HepG2 (cell line): ENCODE measurements around the gene ATP6V0A1. TPM values are rescaled to one million over a fixed set of nuclear protein-coding genes. Genes with fewer than 3 reads are reported as not detected.

Experiments used
- CBX2 ChIP-seq, 2 experiments: fragments of 200-600 bp in 1 of 2; sonication (generic); formaldehyde crosslinking in 1 of 2; IDR thresholded peaks; 2 replicates each; pipeline versions ENCODE4 v1.7.0 to v1.8.1; 2018 to 2022; ENCODE audit warnings: low read depth in 2 of 2, low read length in 1 of 2, mild to moderate bottlenecking in 1 of 2, missing genetic modification reagents in 1 of 2
- FOSL1 ChIP-seq: sonication (generic); formaldehyde crosslinking; IDR thresholded peaks from 2 replicates; pipeline ENCODE4 v1.9.0; 2021; ENCODE audit warnings: missing genetic modification reagents, borderline replicate concordance
- FOXC1 ChIP-seq: sonication (generic); formaldehyde crosslinking; IDR thresholded peaks from 2 replicates; pipeline ENCODE4 v1.8.0; 2022; ENCODE audit warnings: mild to moderate bottlenecking, missing genetic modification reagents, borderline replicate concordance
- GABPA ChIP-seq, 2 experiments: IDR thresholded peaks; 2 replicates each; pipeline ENCODE4 v1.6.1; 2011 to 2016; ENCODE audit warnings: low read depth in 2 of 2, low read length in 1 of 2, missing biosample characterization in 1 of 2, missing genetic modification characterization in 1 of 2
- IRF2 ChIP-seq: IDR thresholded peaks from 2 replicates; pipeline ENCODE4 v1.6.1; 2018; ENCODE audit warnings: missing genetic modification reagents, missing compliant biosample characterization
- SPEN ChIP-seq: sonication (generic); formaldehyde crosslinking; IDR thresholded peaks from 2 replicates; pipeline ENCODE4 v1.5.1; 2020; ENCODE audit warnings: low read depth, mild to moderate bottlenecking, missing genetic modification reagents
- ZFAT ChIP-seq: sonication (generic); formaldehyde crosslinking; conservative IDR thresholded peaks from 2 replicates; pipeline ENCODE4 v1.8.1; 2023; ENCODE audit warnings: missing genetic modification reagents, inconsistent platforms
- ZFP36L1 ChIP-seq: sonication (generic); formaldehyde crosslinking; IDR thresholded peaks from 2 replicates; pipeline ENCODE4 v1.8.0; 2022; ENCODE audit warnings: mild to moderate bottlenecking, missing genetic modification reagents, moderate library complexity
- ZFX ChIP-seq: sonication (generic); formaldehyde crosslinking; IDR thresholded peaks from 2 replicates; pipeline ENCODE4 v1.4.0; 2020; ENCODE audit warnings: mild to moderate bottlenecking, low read depth, missing genetic modification reagents, moderate library complexity
- ZNF235 ChIP-seq: sonication (generic); formaldehyde crosslinking; IDR thresholded peaks from 2 replicates; pipeline ENCODE4 v1.8.1; 2023; ENCODE audit warnings: mild to moderate bottlenecking, missing genetic modification reagents, borderline replicate concordance
- ZNF562 ChIP-seq: sonication (generic); formaldehyde crosslinking; IDR thresholded peaks from 2 replicates; pipeline ENCODE4 v1.8.0; 2022; ENCODE audit warnings: missing genetic modification reagents, borderline replicate concordance
- ZNF775 ChIP-seq: sonication (generic); formaldehyde crosslinking; IDR thresholded peaks from 2 replicates; pipeline ENCODE4 v1.4.0; 2020; ENCODE audit warnings: missing genetic modification reagents, mild to moderate bottlenecking, moderate library complexity, borderline replicate concordance
- ZSCAN12 ChIP-seq: sonication (generic); formaldehyde crosslinking; IDR thresholded peaks from 2 replicates; pipeline ENCODE4 v1.9.0; 2021; ENCODE audit warnings: mild to moderate bottlenecking, missing genetic modification reagents
- polyA plus RNA-seq, 8 experiments: library from polyadenylated mRNA; depleted of rRNA in 3 of 8; stranded (reverse) in 7 of 8; unstranded in 1 of 8; fragments of >200 nt; fragmentation: Illumina TruSeq in 4 of 8; extraction: Trizol in 4 of 8; gene quantifications; 2 replicates each; pipeline versions ENCODE4 v1.2.1 to v1.2.3, GENCODE V29; 2011 to 2016; ENCODE audit warnings: low read depth in 4 of 8, missing spikeins in 1 of 8, mixed read lengths in 1 of 8; ENCODE audit not compliant: insufficient read depth in 1 of 8
- total RNA-seq, 5 experiments: library from RNA; depleted of rRNA; stranded (reverse); fragments of >200 nt; fragmentation: Illumina TruSeq; extraction: Trizol; gene quantifications; 2 replicates each; pipeline ENCODE4 v1.2.3, GENCODE V29; 2016; ENCODE audit warnings: low read depth in 1 of 5
- TF ChIP-seq, protein P1 (sequence below): sonication (generic); formaldehyde crosslinking; IDR thresholded peaks from 2 replicates; pipeline ENCODE4 v1.4.0; 2020; ENCODE audit warnings: missing genetic modification reagents
- TF ChIP-seq, protein P2 (sequence below): sonication (generic); formaldehyde crosslinking; IDR thresholded peaks from 2 replicates; pipeline ENCODE4 v1.4.0; 2020; ENCODE audit warnings: mild to moderate bottlenecking, missing genetic modification reagents
- TF ChIP-seq, protein P3 (sequence below): sonication (generic); formaldehyde crosslinking; IDR thresholded peaks from 2 replicates; pipeline ENCODE4 v1.4.0; 2020; ENCODE audit warnings: low read depth, mild to moderate bottlenecking, missing genetic modification reagents
- TF ChIP-seq, protein P4 (sequence below): sonication (generic); formaldehyde crosslinking; IDR thresholded peaks from 2 replicates; pipeline ENCODE4 v1.4.0; 2020; ENCODE audit warnings: mild to moderate bottlenecking, low read depth, missing genetic modification reagents

ATP6V0A1 gene
- total and polyA plus RNA-seq, 2 of the 13 experiments (the other 11 are each of a cell fraction or from before 2014, with no cell fraction given) = 27.9 to 54.1 TPM

DNA sequence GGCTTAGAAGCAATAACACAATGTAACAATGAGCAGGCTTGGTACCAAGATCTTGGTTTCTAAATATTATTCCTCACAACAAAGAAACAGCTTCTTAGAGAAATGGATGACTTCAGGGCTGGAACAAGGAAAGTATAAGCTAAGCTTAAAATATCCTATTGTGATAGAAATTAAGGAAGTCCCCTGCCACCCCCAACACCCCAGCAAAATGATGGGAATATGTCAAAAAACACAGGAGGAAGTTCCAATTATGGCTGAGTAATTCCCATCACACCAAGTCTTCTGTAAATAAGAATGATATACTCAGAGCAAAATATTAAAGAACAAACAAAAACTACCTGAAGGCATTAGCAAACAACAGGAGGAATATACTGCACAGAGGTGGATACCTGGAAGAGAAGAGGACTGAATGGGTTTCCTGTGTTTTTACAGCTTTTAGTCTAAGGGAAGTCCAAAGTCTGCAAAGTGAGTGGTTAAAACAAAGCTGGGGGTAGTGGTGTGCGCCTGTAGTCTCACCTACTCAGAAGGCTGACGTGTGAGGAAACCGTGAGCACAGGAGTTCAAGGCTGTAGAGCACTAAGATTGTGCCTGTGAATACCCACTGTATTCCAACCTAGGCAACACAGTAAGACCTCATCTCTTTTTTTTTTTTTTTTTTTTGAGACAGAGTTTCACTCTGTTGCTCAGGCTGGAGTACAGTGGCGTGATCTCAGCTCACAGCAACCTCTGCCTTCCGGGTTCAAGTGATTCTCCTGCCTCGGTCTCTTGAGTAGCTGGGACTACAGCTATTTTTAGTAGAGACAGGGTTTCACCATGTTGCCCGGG, 17.1 kb upstream of the ATP6V0A1 start (continued):
- TF ChIP-seq, protein P1, sequence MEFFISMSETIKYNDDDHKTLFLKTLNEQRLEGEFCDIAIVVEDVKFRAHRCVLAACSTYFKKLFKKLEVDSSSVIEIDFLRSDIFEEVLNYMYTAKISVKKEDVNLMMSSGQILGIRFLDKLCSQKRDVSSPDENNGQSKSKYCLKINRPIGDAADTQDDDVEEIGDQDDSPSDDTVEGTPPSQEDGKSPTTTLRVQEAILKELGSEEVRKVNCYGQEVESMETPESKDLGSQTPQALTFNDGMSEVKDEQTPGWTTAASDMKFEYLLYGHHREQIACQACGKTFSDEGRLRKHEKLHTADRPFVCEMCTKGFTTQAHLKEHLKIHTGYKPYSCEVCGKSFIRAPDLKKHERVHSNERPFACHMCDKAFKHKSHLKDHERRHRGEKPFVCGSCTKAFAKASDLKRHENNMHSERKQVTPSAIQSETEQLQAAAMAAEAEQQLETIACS (CRISPR knock-in tag) = no peak
- TF ChIP-seq SPEN (CRISPR knock-in tag) (no peak), IRF2 (CRISPR knock-in tag) (0 out of 2 replicates have a peak, but pooled peaks have one; percentile 11), FOXC1 (CRISPR knock-in tag) (no peak), ZNF775 (no peak), CBX2 (IDR thresholded peaks at IDR 0.05; ENCODE audit: low read depth, low read length) (no peak), CBX2 (CRISPR knock-in tag; IDR thresholded peaks at IDR 0.05; ENCODE audit: low read depth) (no peak), ZNF235 (CRISPR knock-in tag) (no peak), GABPA (IDR thresholded peaks at IDR 0.05; ENCODE audit: low read depth, low read length) (no peak), GABPA (CRISPR knock-in tag; IDR thresholded peaks at IDR 0.05; ENCODE audit: low read depth) (no peak), ZFAT (CRISPR knock-in tag) (no peak), ZNF562 (CRISPR knock-in tag) (no peak), ZFP36L1 (CRISPR knock-in tag) (no peak), FOSL1 (no peak), ZSCAN12 (CRISPR knock-in tag) (no peak), ZFX (CRISPR knock-in tag) (no peak)
- TF ChIP-seq, protein P2, sequence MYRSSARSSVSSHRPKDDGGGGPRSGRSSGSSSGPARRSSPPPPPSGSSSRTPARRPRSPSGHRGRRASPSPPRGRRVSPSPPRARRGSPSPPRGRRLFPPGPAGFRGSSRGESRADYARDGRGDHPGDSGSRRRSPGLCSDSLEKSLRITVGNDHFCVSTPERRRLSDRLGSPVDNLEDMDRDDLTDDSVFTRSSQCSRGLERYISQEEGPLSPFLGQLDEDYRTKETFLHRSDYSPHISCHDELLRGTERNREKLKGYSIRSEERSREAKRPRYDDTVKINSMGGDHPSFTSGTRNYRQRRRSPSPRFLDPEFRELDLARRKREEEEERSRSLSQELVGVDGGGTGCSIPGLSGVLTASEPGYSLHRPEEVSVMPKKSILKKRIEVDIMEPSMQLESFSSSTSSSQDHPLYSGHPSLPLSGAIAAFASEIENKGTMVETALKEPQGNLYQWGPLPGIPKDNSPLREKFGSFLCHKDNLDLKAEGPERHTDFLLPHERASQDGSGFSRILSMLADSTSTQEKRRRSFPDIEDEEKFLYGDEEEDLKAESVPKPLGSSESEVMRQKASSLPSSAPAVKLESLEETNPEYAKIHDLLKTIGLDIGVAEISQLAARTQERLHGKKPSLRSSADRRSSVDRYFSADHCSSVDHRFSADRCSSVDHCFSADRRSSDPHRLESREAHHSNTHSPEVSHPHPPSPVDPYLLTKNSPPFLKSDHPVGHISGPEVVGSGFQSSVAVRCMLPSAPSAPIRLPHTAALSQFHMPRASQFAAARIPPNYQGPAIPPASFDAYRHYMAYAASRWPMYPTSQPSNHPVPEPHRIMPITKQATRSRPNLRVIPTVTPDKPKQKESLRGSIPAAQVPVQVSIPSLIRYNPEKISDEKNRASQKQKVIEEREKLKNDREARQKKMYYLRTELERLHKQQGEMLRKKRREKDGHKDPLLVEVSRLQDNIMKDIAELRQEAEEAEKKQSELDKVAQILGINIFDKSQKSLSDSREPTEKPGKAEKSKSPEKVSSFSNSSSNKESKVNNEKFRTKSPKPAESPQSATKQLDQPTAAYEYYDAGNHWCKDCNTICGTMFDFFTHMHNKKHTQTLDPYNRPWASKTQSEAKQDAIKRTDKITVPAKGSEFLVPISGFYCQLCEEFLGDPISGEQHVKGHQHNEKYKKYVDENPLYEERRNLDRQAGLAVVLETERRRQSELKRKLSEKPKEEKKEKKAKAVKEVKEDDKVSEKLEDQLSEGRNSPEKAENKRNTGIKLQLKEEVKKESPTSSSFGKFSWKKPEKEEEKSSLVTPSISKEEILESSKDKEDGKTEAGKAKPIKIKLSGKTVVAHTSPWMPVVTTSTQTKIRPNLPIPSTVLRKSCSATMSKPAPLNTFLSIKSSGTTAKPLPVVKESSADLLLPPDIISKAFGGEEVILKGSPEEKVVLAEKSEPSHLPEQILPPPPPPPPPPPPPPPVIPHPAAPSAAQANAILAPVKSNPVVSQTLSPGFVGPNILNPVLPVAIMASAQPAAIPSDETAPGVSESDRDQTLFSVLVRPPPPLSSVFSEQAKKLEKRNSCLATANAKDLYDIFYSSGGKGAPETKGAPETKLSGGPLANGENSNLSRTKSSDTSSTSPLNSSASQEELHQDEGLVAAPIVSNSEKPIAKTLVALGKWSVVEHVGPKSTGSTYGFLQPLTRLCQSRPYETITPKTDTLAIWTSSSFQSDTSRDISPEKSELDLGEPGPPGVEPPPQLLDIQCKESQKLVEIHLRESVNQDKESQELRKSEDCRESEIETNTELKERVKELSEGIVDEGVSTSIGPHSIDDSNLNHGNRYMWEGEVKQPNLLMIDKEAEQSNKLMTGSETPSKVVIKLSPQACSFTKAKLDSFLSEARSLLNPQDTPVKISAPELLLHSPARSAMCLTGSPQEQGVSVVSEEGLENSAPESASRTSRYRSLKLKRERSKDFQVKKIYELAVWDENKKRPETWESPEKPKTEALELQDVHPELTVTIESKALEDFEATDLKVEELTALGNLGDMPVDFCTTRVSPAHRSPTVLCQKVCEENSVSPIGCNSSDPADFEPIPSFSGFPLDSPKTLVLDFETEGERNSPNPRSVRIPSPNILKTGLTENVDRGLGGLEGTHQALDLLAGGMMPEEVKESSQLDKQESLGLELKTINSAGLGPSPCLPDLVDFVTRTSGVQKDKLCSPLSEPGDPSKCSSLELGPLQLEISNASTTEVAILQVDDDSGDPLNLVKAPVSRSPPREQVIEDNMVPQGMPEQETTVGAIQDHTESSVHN (CRISPR knock-in tag) = no peak
- TF ChIP-seq, protein P3, sequence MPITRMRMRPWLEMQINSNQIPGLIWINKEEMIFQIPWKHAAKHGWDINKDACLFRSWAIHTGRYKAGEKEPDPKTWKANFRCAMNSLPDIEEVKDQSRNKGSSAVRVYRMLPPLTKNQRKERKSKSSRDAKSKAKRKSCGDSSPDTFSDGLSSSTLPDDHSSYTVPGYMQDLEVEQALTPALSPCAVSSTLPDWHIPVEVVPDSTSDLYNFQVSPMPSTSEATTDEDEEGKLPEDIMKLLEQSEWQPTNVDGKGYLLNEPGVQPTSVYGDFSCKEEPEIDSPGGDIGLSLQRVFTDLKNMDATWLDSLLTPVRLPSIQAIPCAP (CRISPR knock-in tag) = no peak
- TF ChIP-seq, protein P4, sequence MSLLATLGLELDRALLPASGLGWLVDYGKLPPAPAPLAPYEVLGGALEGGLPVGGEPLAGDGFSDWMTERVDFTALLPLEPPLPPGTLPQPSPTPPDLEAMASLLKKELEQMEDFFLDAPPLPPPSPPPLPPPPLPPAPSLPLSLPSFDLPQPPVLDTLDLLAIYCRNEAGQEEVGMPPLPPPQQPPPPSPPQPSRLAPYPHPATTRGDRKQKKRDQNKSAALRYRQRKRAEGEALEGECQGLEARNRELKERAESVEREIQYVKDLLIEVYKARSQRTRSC (CRISPR knock-in tag) = no peak
